HepG2 (cell line): Measurements from ENCODE around the gene ADARB2. TPM values are rescaled to one million over a fixed set of nuclear protein-coding genes. Genes with fewer than 3 reads are reported as not detected.

Source experiments
- ATAC-seq: fragments of 200-7000 bp; cut with Tn5 transposase; 3 replicates; pipeline ENCODE4 v1.9.1; 2020; ENCODE audit warnings: mild to moderate bottlenecking, moderate library complexity
- BruUV-seq: library from RNA; stranded (reverse); fragments of 400-500 nt; replicated peaks from 2 replicates; lab custom pipeline; 2021; lab: Mats Ljungman, UMichigan
- CTCF ChIA-PET: fragments of 300-600 bp; formaldehyde crosslinking; extraction: SDS; loops from one replicate; lab custom pipeline; 2021; ENCODE audit warnings: low total read pairs, inconsistent platforms, low intra/inter-chr PET ratio; lab: Yijun Ruan, JAX
- POLR2A ChIA-PET: fragments of 350-600 bp; sonication (Branson Sonifier 250); formaldehyde crosslinking; loops from one replicate; lab custom pipeline; 2020; ENCODE audit warnings: antibody characterized with exemption, inconsistent platforms; lab: Yijun Ruan, JAX
- DNase-seq: peaks from one replicate; pipeline ENCODE4 v3.0.0-alpha.2; 2015; ENCODE audit warnings: low spot score
- FAIRE-seq: peaks from 3 replicates; lab custom pipeline; 2011; peaks lifted over from hg19 to GRCh38; lab: Jason Lieb, UNC
- H2AFZ ChIP-seq: one replicate; pipeline ENCODE4 v1.6.1; 2011; ENCODE audit warnings: low read length, inconsistent platforms
- H3K27ac ChIP-seq: fragments of 300-600 bp; 3 replicates; pipeline ENCODE4 v1.8.0; 2011; ENCODE audit warnings: mixed run types, mild to moderate bottlenecking, mixed read lengths, low read length, inconsistent platforms; ENCODE audit not compliant: insufficient read depth; ENCODE audit errors: extremely low read length
- H3K27me3 ChIP-seq, 2 experiments: fragments of 200-600 bp in 1 of 2; 2 replicates in 1 of 2; 3 replicates in 1 of 2; pipeline versions ENCODE4 v1.6.0 to v1.8.0; 2011; ENCODE audit warnings: low read length in 2 of 2, mild to moderate bottlenecking in 2 of 2, moderate library complexity in 2 of 2, inconsistent platforms in 1 of 2; ENCODE audit not compliant: insufficient read depth in 2 of 2, control insufficient read depth in 1 of 2
- H3K36me3 ChIP-seq, 2 experiments: fragments of 200-600 bp in 1 of 2; replicated peaks in 1 of 2; 2 replicates in 1 of 2; 3 replicates in 1 of 2; pipeline versions ENCODE4 v1.5.1 to v1.8.0; 2011; ENCODE audit warnings: low read length in 2 of 2, inconsistent platforms in 1 of 2; ENCODE audit not compliant: insufficient read depth in 2 of 2, control insufficient read depth in 1 of 2
- H3K4me1 ChIP-seq: 2 replicates; pipeline ENCODE4 v1.5.1; 2012; ENCODE audit warnings: low read length, inconsistent platforms; ENCODE audit not compliant: insufficient read depth
- H3K4me2 ChIP-seq: 2 replicates; pipeline ENCODE4 v1.6.0; 2011; ENCODE audit warnings: low read depth, low read length, inconsistent platforms
- H3K4me3 ChIP-seq, 3 experiments: fragments of 200-600 bp in 1 of 3; sonication (generic), shearing (Covaris generic) in 1 of 3; replicated peaks in 1 of 3; 2 replicates each; pipeline ENCODE4 v1.5.1; 2011 to 2016; ENCODE audit warnings: low read length in 3 of 3, inconsistent platforms in 2 of 3, low read depth in 2 of 3, mild to moderate bottlenecking in 2 of 3, control low read depth in 1 of 3, mixed read lengths in 1 of 3; ENCODE audit not compliant: insufficient read depth in 1 of 3
- H3K79me2 ChIP-seq: one replicate; pipeline ENCODE4 v1.6.1; 2011; ENCODE audit warnings: low read length, inconsistent platforms; ENCODE audit not compliant: insufficient read depth
- H3K9ac ChIP-seq: 2 replicates; pipeline ENCODE4 v1.6.0; 2011; ENCODE audit warnings: mild to moderate bottlenecking, low read depth, low read length, inconsistent platforms; ENCODE audit not compliant: insufficient read depth
- H3K9me3 ChIP-seq: 2 replicates; pipeline ENCODE4 v1.5.1; 2012; ENCODE audit warnings: mild to moderate bottlenecking, low read length
- H4K20me1 ChIP-seq: 2 replicates; pipeline ENCODE4 v1.6.0; 2011; ENCODE audit warnings: inconsistent platforms, mild to moderate bottlenecking, low read length, moderate library complexity; ENCODE audit not compliant: insufficient read depth
- CEBPG ChIP-seq: IDR thresholded peaks from 2 replicates; pipeline ENCODE4 v1.6.1; 2016
- ELK4 ChIP-seq: sonication (generic); formaldehyde crosslinking; IDR thresholded peaks from 2 replicates; pipeline ENCODE4 v1.9.0; 2021; ENCODE audit warnings: missing genetic modification reagents, borderline replicate concordance
- HMGA1 ChIP-seq: sonication (generic); formaldehyde crosslinking; conservative IDR thresholded peaks from 2 replicates; pipeline ENCODE4 v1.4.0; 2020; ENCODE audit warnings: missing genetic modification reagents
- HMGXB4 ChIP-seq, 2 experiments: sonication (generic) in 1 of 2; formaldehyde crosslinking in 1 of 2; IDR thresholded peaks; 2 replicates each; pipeline versions ENCODE4 v1.4.0 to v1.6.1; 2018 to 2020; ENCODE audit warnings: missing genetic modification reagents in 2 of 2, borderline replicate concordance in 1 of 2, low read depth in 1 of 2, mild to moderate bottlenecking in 1 of 2, missing biosample characterization in 1 of 2
- HNRNPH1 ChIP-seq: fragments of 200-400 bp; formaldehyde crosslinking; optimal IDR thresholded peaks from 2 replicates; pipeline ENCODE3; 2017; ENCODE audit warnings: mild to moderate bottlenecking, low read depth, low read length
- HOXD1 ChIP-seq: sonication (generic); formaldehyde crosslinking; IDR thresholded peaks from 2 replicates; pipeline ENCODE4 v1.5.0; 2020; ENCODE audit warnings: missing genetic modification reagents
- KAT2B ChIP-seq: fragments of 150-350 bp; IDR thresholded peaks from 2 replicates; pipeline ENCODE4 v1.6.1; 2014; ENCODE audit warnings: low read depth, low read length, borderline replicate concordance
- KDM1A ChIP-seq: IDR thresholded peaks from 2 replicates; pipeline ENCODE4 v1.6.1; 2016; ENCODE audit warnings: missing compliant biosample characterization
- LRRFIP1 ChIP-seq: sonication (generic); formaldehyde crosslinking; conservative IDR thresholded peaks from 2 replicates; pipeline ENCODE4 v1.4.0; 2020; ENCODE audit warnings: missing genetic modification reagents
- TBP ChIP-seq: sonication (generic); formaldehyde crosslinking; IDR thresholded peaks from 2 replicates; pipeline ENCODE4 v1.5.0; 2020; ENCODE audit warnings: missing genetic modification reagents
- ZBTB2 ChIP-seq: sonication (generic); formaldehyde crosslinking; IDR thresholded peaks from 2 replicates; pipeline ENCODE4 v1.8.0; 2022; ENCODE audit warnings: low read depth, missing genetic modification reagents
- ZC3H13 ChIP-seq: sonication (generic); formaldehyde crosslinking; IDR thresholded peaks from 2 replicates; pipeline ENCODE4 v1.8.1; 2023; ENCODE audit warnings: mild to moderate bottlenecking, missing genetic modification reagents, moderate library complexity
- ZNF343 ChIP-seq: sonication (generic); formaldehyde crosslinking; IDR thresholded peaks from 2 replicates; pipeline ENCODE4 v1.4.0; 2020; ENCODE audit warnings: mild to moderate bottlenecking, missing genetic modification reagents
- ZNF580 ChIP-seq: IDR thresholded peaks from 2 replicates; pipeline ENCODE4 v1.6.1; 2016; ENCODE audit warnings: low read depth, borderline replicate concordance
- ZNF776 ChIP-seq: sonication (generic); formaldehyde crosslinking; IDR thresholded peaks from 2 replicates; pipeline ENCODE4 v1.4.0; 2020; ENCODE audit warnings: mild to moderate bottlenecking, missing genetic modification reagents
- WGBS: methylation state at CpG from one replicate; pipeline ENCODE4 v1.1.6; 2017; ENCODE audit warnings: low lambda C conversion rate; 5-methylcytosine and 5-hydroxymethylcytosine counted together
- in situ Hi-C: cut with HindIII; loops from 2 replicates; pipeline ENCODE4 v1.10.0; 2017; ENCODE audit warnings: low pct_unique_long_range_greater_than_20kb; ENCODE audit not compliant: extremely low pct_ligation_motif_present
- intact Hi-C: fragments of 100-400 bp; cut with micrococcal nuclease; formaldehyde crosslinking; loops from one replicate; pipeline ENCODE4 v1.10.0; 2022; ENCODE audit not compliant: unreplicated experiment
- polyA plus RNA-seq, 8 experiments: library from polyadenylated mRNA; depleted of rRNA in 3 of 8; stranded (reverse) in 7 of 8; unstranded in 1 of 8; fragments of >200 nt; fragmentation: Illumina TruSeq in 4 of 8; extraction: Trizol in 4 of 8; gene quantifications; 2 replicates each; pipeline versions ENCODE4 v1.2.1 to v1.2.3, GENCODE V29; 2011 to 2016; ENCODE audit warnings: low read depth in 4 of 8, missing spikeins in 1 of 8, mixed read lengths in 1 of 8; ENCODE audit not compliant: insufficient read depth in 1 of 8
- total RNA-seq, 5 experiments: library from RNA; depleted of rRNA; stranded (reverse); fragments of >200 nt; fragmentation: Illumina TruSeq; extraction: Trizol; gene quantifications; 2 replicates each; pipeline ENCODE4 v1.2.3, GENCODE V29; 2016; ENCODE audit warnings: low read depth in 1 of 5

The ADARB2 gene
- total and polyA plus RNA-seq, 2 of the 13 experiments (the other 11 are each of a cell fraction or from before 2014, with no cell fraction given) = not detected

GRCh38 chr10:1203704-1204103 is 533.6 kb downstream of the ADARB2 start:
- WGBS = 0% methylated on average over 6 of the region's 10 CpGs
- Histone ChIP-seq H2AFZ (no peak overlapping the region), H3K79me2 (no peaks in the 10 kb centered on the region), H3K9ac (no peak overlapping the region), H4K20me1 (no peaks in the 10 kb centered on the region), H3K36me3 (no peaks in the 10 kb centered on the region), H3K4me3 (no peak overlapping the region), H3K4me2 (no peak overlapping the region), H3K27ac (no peak overlapping the region), H3K9me3 (no peaks in the 10 kb centered on the region), H3K27me3 (peaks cover 19 to 91% of the 10 kb centered on the region in 2 experiments), H3K4me1 (no peaks in the 10 kb centered on the region)
- BruUV-seq = no TSS peak
- no peak for DNase-seq
- intact Hi-C loops (no loop called here), in situ Hi-C loops (no loop called here)
- POLR2A ChIA-PET = no interaction called here
- TF ChIP-seq HMGA1 (CRISPR knock-in tag) (no peak), HOXD1 (CRISPR knock-in tag) (no peak), KDM1A (CRISPR knock-in tag) (no peak), ELK4 (CRISPR knock-in tag) (no peak), KAT2B (no peak), ZNF776 (CRISPR knock-in tag) (no peak), ZBTB2 (CRISPR knock-in tag) (no peak), HNRNPH1 (no peak), TBP (CRISPR knock-in tag) (no peak), CEBPG (CRISPR knock-in tag) (no peak), ZNF580 (CRISPR knock-in tag) (no peak), HMGXB4 (CRISPR knock-in tag; IDR thresholded peaks at IDR 0.05; ENCODE audit: borderline replicate concordance in 1 of 2, low read depth in 1 of 2) (no peak), LRRFIP1 (CRISPR knock-in tag) (no peak), ZC3H13 (CRISPR knock-in tag) (no peak), ZNF343 (CRISPR knock-in tag) (no peak)
- no peak for ATAC-seq
- no peak for FAIRE-seq
- CTCF ChIA-PET = no interaction called here
